GM21576 (cell line): ENCODE measurements around the gene TEKT1.
"Not testable (repeated sequence)": the region's sequence is repeated elsewhere in the genome, so short reads cannot be mapped to it uniquely, and the experiment has no call there.

Experiments used
- ATAC-seq: cut with Tn5 transposase; IDR thresholded peaks from one replicate; pipeline ENCODE4 v1.9.1; 2021; ENCODE audit warnings: mild to moderate bottlenecking, moderate library complexity; ENCODE audit not compliant: unreplicated experiment

TEKT1 gene

DNA sequence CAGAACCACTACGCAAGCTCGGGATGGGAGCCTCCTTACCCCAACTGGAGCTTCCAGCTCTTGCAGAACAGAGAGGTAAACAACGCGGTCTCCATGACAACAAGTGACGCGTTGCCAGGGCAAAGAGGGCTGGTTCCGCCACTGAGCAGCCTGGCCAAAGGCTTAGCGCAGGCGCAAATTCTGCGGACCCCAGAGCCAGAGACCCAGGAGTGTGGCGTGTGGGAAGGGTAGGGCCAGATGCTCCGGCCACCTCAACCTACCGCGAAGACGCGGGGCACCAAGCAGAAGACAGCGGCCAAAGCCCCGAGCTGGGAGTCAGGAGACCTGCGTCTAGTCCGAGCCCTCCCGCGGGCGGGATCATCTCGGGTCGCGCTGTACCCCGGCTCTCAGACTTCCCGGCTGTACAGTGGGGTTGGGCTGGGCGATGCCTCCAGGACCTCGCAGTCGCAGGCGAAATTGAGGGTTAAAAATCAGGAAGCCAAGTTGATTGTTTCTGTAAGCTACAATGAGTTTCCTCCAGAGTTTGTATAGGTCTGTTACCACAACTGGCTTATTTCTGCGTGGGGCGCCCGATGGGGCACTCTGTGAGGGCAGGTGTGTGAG, at the start of gene TEKT1:
TEKT1 (minus strand) TSS at position 69 of the 603 bp plus-strand sequence. CDS start 1,353 bp downstream, outside the sequence.
- no peak for ATAC-seq

DNA sequence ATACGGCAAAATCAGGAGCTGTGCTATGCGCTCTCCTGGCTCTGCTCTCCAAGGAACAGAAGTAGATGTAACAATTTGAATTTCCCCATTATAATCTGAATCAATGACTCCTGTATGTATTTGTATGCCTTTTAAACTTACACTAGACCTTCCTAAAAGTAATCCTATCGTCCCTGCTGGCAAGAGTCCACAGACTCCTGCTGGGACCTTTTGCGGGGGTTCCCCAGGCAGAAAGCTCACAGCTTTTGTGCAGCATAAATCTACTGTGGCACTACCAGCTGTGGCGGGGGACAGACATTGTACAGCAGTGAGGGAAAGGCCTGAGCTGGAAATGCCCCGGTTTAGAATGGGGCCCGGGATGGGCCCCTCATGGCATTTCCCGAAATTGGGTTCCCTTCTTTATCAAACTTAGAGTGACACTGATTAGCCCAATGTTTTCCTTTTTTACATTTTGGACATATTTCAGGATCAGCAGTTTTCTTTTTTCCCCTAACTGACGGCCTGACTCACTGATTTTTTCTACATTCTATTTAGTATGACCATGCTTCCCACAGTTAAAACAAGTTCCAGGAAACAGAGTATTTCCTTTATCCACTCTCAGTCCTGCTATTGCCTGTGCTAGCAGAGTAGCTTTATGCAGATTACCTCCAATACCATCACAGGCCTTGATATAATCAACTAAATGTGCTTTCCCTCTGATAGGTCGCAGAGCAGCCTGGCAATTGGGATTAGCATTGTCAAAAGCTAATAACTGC, 47.9 kb upstream of the TEKT1 start:
- ATAC-seq: not testable (repeated sequence)

DNA sequence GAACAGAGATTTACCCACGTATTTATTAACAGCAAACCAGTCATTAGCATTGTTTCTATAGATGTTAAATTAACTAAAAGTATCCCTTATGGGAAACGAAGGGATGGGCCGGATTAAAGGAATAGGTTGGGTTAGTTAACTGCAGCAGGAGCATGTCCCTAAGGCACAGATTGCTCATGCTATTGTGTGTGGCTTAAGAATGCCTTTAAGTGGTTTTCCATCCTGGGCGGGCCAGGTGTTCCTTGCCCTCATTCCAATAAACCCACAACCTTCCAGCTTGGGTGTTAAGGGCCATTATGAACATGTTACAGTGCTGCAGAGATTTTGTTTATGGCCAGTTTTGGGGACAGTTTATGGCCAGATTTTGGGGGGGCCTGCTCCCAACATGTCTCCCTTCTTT, 43.7 kb upstream of the TEKT1 start:
- not testable (repeated sequence) for ATAC-seq

DNA sequence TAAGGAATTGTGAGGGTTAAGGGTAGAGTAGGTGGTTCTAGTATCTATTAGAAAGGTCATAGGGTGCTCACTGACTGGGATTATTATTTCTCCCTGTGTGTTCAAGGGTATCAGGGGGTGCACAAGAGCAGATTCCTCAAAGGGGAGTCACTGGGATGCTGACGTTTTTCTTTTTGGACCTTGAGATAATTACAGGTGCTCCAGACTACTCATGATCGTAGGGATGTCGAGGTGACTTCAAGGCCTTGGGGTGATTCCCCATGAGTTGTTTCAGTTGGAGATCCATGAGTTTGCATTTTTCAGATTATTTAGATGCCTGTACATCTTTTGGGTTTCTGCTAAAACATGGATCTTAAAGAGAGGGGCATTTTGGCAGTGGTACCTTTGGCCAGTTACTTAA, 41.4 kb upstream of the TEKT1 start:
- no peak for ATAC-seq

DNA sequence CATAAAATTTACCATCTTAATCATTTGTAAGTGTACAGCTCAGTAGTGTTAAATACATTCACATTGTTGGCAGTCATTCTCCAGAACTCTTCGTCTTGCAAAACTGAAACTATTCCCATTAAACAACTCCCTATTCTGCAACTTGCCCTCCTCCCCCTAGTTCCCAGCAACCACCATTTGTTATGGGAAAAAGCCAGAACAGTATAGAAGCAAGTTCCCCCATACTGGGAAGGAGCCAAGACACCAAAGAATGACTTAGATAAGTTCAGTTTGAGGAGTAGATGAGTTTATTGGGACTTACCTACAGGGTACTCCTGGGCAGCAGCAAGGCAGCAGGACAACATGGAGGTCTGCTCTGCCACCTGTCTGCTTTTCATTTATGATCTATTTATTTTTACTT, 39.3 kb upstream of the TEKT1 start:
- ATAC-seq: no peak

DNA sequence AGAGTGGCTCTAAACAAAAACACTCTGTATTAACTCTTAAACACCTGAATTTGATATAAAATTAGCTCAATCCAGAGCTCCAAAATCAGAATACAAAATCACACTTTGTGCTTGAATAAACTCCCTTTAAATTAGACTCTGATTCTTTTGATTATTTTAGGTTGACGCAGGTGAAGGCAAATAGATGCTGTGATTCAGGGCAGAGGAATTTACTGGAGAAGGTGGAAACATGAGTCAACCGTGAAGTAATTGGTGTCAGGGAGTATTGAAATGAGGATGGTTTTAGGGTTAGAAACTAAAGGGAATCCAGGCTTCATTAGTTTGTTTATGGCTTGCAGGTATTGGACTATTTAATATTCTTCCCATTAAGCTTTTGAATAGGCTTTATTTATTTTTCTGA, 37.1 kb upstream of the TEKT1 start:
- ATAC-seq: no peak

DNA sequence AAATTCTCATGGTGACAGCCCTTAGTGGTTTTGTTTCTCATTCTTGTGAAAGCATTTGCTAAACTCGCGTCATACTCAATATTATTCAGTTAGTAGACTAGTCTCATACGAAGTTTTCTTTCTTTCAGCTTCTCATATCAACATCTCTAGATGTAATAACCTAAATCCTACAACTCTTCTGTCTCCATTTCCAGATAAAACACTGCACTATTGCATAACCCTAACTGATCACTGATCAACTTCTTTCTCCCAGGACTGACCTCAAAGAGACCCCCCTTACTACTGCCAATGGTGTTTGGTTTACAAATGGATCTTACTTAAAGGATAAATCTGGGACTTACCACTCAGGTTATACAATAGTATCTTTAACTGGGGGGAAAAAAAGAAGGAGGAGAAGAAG, 36.3 kb upstream of the TEKT1 start:
- no peak for ATAC-seq

DNA sequence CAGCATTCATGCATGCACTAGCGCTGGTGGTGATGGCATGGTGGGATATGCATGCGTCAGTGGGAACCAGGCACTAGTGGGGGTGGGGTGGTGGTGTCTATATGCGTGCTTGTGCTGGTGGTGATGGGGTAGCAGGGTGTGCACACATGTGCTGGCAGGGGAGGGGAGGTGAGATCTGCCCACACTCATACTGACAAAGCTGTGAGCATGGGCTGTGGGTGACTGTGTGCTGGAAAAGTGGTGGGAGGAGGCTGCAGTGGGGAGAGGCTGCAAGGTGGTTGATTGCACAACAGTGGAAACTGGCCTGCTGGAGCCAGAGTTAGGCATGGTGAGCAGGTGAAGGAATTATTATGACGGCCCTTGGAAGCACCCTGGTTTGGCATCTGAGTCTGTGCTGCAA, 31.3 kb upstream of the TEKT1 start:
- ATAC-seq: no peak

DNA sequence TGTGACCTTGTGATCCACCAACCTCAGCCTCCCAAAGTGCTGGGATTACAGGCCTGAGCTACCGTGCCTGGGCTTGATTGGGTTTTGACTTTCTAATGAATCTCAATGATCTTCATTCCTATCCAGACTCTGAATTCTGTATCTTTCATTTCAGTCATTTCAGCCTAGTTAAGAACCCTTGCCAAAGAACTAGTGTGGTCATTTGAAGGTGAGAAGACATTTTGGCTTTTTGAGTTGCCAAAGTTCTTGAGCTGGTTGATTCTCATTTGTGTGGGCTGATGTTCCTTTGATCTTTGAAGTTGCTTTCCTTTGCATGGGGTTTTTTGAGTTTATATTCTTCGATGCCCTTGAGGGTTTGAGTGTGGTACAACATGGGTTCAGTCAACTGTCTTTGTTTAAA, 30.6 kb upstream of the TEKT1 start:
- ATAC-seq: no peak

DNA sequence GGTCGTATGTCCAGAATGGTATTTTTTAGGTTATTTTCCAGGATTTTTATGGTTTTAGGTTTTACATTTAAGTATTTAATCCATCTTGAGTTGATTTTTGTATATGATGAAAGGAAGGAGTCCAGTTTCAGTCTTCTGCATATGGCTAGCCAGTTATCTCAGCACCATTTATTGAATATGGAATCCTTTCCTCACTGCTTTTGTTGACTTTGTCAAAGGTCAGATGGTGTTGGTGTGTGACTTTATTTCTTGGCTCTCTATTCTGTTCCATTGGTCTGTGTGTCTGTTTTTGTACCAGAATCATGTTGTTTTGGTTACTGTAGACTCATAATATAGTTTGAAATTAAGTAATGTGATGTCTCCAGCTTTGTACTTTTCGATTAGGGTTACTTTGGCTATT, 26.4 kb upstream of the TEKT1 start:
- no peak for ATAC-seq

DNA sequence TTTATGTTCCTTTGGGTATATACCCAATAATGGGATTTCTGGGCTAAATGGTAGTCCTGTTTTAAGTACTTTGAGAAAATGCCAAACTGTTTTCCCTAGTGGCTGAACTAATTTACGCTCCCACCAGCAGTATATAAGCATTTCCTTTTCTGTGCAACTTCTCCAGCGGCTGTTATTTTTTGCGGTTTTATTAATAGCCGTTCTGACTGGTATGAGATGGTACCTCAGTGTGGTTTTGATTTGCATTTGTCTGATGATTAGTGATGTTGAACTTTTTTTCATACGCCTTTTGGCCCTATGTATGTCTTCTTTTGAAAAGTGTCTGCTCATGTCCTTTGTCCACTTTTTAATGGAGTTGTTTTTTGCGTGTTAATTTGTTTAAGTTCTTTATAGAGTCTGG, 25.8 kb upstream of the TEKT1 start:
- ATAC-seq: no peak

DNA sequence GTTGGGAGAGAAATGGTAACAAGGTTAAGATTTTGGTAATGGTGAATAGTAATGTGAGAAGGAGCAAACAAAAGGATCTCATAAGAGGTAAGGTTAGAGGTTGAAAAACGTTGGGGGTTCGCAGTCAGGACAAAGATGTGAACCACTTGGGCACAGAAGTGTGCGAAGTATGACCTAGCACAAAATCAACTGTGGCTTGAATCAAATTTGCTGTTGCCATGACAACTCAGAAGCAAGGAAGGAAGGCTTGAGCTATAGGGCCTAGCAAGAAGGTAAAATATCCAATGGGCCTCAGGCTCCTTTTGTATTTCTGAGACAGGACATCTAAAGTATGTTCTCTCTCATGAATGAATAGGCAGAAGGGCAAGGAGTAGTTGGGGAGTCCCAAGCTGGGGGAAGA, 24.5 kb upstream of the TEKT1 start:
- ATAC-seq: no peak

DNA sequence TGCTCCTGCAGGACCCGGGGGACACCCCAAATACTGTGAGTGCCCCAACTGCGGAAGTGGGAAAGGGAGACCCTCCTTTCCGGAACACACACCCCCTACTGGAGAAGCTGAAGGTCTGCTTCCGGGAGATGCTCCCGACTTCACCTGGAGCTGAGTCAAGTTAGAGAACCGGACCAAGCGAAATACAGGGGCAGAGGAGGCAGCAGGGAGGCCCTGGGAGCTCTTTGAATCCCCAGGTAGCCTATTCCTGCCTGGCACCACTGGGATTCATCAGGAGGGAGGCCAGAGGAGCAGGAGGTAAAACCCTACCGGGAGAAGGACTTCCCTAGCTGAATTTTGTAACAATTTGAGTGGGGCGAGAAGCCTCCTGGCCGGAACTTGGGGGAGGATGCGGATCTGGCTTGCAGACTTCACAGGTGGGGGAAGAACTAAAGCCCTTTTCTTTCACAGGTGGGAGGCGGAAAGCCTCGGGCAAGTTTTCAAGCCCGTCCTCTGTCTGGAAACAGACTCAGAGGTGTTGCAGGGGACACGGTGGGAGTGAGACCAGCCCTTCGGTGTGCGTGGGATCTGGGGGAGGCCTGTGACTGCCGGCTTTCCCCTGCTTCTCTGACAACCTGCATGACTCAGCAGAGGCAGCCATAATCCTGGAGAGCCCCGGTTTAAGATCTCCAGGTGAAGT, 22.4 kb upstream of the TEKT1 start:
- ATAC-seq: no peak

DNA sequence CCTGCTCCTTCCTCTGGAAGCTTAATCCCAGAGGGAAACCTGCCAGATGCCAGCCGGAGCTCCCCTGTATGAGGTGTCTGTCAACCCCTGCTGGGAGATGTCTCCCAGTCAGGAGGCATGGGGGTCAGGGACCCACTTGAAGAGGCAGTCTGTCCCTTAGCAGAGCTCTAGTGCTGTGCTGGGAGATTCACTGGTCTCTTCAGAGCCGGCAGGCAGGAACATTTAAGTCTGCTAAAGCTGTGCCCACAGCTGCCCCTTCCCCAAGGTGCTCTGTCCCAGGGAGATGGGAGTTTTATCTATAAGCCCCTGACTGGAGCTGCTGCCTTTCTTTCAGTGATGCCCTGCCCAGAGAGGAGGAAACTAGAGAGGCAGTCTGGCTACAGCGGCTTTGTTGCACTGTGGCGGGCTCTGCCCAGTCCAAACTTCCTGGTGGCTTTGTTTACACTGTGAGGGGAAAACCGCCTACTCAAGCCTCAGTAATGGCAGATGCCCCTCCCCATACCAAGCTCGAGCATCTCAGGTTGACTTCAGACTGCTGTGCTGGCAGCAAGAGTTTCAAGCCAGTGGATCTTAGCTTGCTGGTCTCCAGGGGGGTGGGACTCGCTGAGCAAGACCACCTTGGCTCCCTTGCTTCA, 17.1 kb upstream of the TEKT1 start:
- not testable (repeated sequence) for ATAC-seq

DNA sequence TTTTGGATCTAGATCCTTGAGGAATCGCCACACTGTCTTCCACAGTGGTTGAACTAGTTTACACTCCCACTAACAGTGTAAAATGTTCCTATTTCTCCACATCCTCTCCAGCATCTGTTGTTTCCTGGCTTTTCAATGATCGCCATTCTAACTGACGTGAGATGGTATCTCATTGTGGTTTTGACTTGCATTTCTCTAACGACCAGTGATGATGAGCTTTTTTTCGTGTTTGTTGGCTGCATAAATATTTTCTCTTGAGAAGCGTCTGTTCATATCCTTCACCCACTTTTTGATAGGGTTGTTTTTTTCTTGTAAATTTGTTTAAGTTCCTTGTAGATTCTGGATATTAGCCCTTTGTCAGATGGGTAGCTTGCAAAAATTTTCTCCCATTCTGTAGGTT, 14.6 kb upstream of the TEKT1 start:
- not testable (repeated sequence) for ATAC-seq

DNA sequence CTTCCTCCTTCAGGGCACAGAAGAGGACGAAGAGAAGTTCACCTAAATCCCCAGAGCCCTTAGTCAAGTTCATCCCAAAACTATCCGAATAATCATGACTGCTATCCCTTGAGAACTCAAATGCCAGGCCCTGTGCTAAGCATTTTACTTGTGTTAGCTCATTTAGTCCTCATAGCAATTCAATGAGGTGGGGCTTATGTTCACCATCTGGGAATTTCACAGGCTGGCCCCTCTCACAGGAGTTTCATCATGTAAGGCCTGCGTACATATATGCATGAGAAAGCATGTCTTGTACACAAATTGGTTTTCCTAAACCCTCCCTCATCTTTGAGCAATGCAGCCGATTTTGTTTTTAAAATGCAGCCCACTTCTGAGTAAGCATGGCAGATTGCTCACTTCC, 12.9 kb upstream of the TEKT1 start:
- ATAC-seq: not testable (repeated sequence)

DNA sequence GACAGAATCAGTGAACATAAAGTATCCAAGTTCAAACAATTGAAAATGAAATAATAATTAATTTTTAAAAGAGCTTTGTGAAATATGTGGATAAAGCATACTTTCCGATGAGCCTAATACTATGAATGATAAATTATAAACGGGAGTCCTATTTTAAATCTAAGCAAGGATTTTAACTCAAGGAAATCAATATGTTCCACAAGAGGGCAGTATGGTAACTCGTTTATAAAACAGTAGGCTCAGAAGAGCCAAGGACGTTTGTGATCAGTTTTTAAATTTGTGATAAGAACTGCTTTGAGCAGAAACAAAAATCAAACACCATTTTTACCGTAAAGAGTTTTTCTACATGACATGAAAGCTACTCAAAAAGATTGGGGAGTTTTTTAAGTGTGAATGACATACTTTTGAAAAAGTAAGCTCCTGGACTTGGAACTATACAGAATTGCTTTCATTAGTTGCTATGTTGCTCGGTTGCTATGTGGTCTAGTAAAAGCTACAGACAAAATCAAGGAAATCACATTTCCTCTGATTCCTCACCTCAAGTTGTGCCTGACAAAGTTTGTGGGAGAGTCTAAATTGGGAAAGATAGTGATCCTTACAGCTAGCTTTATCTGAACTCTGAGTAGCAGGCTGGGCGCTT, 11.8 kb upstream of the TEKT1 start:
- ATAC-seq: no peak

DNA sequence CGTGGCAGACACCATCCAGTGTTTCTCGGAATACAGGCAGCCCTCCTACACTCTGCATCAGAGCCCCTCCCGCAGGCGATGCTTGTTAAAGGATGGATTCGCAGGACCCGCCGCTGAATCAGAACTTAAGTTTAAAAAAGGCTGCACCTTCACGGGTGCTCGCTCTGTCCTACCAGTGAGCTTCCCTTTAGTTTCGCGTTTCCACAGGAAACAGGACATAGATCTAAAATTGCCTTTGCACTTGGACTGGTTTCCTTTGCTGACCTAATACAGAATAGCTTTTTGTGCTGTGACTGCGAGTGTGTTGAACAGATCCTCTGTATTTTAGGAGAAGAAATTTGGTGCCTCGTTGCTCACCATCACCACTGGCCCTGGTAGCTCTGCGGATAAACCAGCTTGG, 10.2 kb upstream of the TEKT1 start:
- not testable (repeated sequence) for ATAC-seq

DNA sequence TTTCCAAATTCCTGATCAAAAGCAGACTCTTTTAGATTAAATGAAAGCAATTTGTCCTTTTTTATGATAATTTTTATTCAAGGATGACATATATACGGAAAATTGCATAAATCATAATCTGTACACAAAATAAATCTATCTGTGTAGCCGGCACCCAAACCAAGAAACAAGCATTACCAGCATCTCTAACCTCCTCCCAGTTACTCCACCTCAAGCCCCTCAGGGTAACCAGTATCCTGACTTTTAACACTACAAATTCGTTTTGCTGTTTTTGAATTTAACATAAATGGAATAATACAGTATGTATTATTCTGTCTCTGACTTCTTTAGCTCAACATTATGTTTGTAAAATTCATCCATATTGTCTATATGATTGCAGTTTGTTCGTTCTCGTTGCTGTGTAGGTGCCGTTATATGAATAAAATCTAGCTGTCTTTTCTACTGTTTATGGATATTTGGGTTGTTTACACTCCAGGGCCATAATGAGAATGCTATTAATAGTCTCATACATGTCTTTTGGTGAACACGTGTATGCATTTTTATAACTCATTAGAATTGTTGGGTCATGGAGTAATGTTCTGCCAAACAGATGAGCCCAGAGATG, 1.0 kb downstream of the TEKT1 start:
- ATAC-seq: no peak

DNA sequence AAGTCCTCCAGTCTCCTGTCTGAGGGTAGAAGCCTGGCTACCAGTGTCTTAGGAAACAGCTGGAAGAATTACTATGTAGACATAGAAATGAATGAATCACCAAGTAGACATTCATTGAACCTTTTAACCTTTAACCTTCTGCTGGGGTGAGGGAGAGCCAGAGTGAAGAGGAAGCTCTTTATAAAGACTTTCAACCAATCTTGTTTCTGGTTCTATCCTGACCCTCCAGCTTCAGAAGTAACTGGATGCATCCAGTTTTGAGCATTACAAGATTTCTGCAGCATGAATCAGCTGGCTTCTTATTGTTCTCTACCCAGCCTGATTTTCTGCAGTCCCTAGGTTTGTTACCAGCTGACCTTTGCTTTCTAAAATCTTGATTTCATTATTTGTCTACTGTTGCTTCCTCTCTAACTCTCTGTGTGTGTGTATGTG, 8.5 kb downstream of the TEKT1 start:
- no peak for ATAC-seq

DNA sequence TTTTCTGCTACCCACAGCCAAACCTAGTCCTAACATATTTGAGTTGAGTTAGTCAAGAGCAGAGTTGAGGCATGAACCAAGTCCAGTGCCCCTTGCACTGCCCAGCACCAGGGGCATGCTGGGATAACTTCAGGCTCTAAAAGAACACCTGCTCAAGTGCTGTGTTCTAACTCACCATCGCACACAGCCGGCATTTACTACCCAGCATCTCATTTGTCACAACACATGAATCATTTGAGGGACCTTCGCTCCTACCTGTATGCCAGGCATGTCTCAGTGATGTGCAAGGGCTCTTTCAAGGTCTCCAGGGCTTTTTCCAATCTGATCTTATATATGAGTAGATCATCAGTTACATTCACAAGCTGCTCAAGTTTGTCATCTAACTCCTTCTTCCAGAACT, 12.6 kb downstream of the TEKT1 start:
- no peak for ATAC-seq
